HG02973 (cell line): ENCODE data around the gene UGGT2.

Source experiments
- ATAC-seq: cut with Tn5 transposase; IDR thresholded peaks from one replicate; pipeline ENCODE4 v1.9.1; 2021; ENCODE audit warnings: moderate library complexity; ENCODE audit not compliant: unreplicated experiment

The UGGT2 gene, protein sequence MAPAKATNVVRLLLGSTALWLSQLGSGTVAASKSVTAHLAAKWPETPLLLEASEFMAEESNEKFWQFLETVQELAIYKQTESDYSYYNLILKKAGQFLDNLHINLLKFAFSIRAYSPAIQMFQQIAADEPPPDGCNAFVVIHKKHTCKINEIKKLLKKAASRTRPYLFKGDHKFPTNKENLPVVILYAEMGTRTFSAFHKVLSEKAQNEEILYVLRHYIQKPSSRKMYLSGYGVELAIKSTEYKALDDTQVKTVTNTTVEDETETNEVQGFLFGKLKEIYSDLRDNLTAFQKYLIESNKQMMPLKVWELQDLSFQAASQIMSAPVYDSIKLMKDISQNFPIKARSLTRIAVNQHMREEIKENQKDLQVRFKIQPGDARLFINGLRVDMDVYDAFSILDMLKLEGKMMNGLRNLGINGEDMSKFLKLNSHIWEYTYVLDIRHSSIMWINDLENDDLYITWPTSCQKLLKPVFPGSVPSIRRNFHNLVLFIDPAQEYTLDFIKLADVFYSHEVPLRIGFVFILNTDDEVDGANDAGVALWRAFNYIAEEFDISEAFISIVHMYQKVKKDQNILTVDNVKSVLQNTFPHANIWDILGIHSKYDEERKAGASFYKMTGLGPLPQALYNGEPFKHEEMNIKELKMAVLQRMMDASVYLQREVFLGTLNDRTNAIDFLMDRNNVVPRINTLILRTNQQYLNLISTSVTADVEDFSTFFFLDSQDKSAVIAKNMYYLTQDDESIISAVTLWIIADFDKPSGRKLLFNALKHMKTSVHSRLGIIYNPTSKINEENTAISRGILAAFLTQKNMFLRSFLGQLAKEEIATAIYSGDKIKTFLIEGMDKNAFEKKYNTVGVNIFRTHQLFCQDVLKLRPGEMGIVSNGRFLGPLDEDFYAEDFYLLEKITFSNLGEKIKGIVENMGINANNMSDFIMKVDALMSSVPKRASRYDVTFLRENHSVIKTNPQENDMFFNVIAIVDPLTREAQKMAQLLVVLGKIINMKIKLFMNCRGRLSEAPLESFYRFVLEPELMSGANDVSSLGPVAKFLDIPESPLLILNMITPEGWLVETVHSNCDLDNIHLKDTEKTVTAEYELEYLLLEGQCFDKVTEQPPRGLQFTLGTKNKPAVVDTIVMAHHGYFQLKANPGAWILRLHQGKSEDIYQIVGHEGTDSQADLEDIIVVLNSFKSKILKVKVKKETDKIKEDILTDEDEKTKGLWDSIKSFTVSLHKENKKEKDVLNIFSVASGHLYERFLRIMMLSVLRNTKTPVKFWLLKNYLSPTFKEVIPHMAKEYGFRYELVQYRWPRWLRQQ (N-terminal part only)

GRCh38 chr13:96053003-96053703, at the start of gene UGGT2:
Gene UGGT2, minus strand, starts transcription at chr13:96053401. Its CDS starts 89 bp downstream, at chr13:96053312.
- peak; percentile 93 for ATAC-seq

- no peak for ATAC-seq
These were observed 47.4 kb upstream of the UGGT2 start for GRCh38 chr13:96100457-96101220.

- no peak for ATAC-seq
These were observed 40.2 kb upstream of the UGGT2 start for GRCh38 chr13:96093296-96094006.

GRCh38 chr13:96091164-96092117, 38.2 kb upstream of the UGGT2 start:
- ATAC-seq, result no peak

DNA sequence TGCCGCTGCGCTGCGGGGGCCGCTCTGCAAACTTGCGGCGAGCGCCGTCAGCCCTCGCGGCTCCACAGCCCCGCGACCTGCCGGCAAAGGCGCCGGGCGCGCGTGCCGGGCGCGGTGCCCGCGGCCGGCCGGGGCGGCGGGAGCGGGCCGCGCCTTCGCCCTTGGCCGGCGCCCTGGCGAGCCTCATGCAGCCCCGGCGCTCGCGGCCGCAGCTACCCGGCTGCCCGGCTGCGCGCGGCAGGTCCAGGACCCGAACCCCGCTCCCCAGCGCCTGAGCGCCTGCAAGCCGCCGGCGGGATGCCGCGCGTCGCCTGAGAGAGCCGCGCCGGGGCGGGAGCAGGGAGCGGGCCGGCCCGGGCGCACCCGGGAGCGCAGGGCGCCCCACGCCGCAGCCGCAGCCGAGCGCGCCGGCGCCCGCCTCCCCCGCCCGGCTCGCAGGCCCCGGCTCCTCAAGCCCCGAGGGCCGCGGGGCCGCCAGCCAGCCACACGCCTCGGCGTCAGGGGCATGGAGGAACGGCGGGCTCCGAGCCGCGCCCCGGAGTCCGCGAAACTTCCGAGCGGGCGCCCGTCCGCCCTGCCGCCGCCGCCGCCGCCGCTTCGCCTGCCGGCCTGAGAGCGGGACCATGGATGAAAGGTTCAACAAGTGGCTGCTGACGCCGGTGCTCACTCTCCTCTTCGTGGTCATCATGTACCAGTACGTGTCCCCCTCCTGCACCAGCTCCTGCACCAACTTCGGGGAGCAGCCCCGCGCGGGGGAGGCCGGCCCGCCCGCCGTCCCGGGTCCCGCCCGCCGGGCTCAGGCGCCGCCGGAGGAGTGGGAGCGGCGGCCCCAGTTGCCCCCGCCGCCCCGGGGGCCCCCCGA, 37.3 kb upstream of the UGGT2 start:
- ATAC-seq, result peak; percentile 40

DNA sequence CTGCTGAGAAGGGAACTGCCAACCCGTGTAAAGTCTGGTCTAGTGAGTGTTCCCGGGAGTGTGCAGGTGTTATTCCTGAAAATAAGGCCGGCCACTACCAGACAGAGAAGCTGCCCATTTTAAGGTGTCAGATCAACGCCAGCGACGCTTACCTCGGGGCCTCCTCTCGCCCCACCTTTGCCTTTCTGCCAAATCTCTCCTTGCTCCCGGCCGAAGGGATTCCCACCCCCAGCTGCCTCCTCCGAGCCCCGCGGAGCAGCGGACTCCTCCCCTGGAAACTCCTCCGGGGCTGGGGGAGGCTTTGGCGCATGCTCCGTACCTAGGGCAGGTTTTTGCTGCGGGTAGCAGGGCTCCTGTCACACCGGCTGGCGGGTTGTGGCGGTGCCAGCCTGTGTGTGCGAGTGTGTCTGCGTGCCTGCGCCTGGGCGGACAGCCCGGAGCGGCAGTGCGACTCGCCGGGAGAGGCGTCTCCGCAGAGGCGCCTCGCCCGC, 36.6 kb upstream of the UGGT2 start, which contains the start of gene HS6ST3:
Gene HS6ST3, plus strand, starts transcription at position 359 of the 491 bp plus-strand sequence.
- ATAC-seq, result peak; percentile 36

DNA sequence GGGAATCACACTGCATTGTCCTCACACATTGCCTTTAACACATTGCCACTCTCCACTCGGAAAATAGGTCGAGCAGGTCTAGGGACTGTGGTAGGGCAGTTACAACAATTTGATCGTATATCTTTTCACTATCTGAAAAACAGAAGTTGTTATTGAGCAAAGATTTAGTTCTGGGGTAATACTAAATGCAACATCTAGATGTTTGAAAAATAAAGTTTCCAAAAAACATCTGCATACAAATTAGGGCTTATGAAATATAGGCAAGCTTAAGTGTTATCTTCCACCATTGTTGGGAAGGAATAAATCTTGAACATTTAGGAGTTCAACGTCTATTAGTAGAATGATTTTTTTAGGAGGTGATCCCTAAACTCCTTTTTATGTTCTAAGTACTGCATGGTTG, 35.9 kb upstream of the UGGT2 start:
- no peak for ATAC-seq

GRCh38 chr13:96086736-96087135, 33.5 kb upstream of the UGGT2 start:
- no peak for ATAC-seq

- no peak for ATAC-seq
These were observed 29.4 kb upstream of the UGGT2 start for GRCh38 chr13:96082640-96083039.

DNA sequence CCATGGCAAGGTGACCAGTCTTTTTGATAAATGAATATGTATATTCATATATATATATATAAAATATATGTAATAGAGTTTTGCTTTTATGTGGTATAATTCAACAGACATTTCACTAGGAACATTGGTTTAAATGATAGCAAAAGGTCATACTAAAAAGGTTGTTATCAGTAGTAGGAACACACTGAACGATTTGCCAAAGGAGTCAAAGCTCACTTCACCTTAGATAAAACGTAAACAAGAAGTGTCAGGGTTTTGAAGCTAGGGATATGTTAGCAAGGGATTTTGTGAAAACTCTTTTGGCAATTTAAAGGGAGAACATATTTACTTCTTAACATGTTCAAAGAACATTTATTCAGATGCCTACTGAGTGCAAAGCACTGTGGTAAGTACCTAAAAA, 28.7 kb upstream of the UGGT2 start:
- no peak for ATAC-seq

DNA sequence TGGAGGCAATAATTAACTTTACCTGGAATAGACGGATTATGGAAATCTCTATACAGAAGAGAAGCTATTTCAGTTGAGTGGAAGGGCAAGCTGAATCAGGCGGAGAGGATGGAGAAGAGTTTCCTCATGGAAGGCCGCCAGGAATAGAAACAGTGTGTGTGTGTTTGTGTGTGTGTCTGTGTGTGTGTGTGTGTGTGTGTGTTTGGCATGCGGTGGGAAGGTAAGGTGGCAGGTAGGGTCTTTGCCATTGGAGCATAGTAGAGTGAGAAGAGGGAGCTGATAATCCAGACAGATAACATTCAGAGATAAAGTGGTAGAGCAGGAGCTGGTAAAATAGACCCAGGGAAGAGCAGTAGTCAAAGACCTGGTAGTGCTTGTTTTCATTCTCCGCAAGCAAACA, 27.5 kb upstream of the UGGT2 start:
- ATAC-seq, result no peak

- peak; percentile 46 for ATAC-seq
These were observed 22.8 kb upstream of the UGGT2 start for GRCh38 chr13:96075953-96076543.

- ATAC-seq, result no peak
These were observed 19.2 kb upstream of the UGGT2 start for GRCh38 chr13:96072392-96072791.

DNA sequence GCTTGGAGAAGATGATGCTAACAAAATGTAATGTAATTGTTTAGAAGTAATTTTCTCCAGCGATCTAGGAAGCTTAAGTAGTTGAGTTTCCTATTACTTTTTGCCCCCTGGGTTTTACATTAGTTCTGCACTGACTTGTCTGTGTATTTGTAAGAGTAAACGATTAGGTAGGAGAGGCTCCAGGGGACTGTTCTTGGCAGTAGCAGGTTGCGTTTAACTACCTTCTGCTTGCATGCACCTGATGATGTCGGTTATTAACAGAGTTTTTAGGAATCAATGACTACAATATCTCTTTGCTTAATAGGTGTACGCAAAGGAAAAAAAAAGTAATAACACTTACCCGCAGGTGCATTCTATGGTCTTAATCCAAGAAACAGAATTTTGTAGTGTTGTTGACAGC, 18.3 kb upstream of the UGGT2 start:
- no peak for ATAC-seq

GRCh38 chr13:96068729-96069128, 15.5 kb upstream of the UGGT2 start:
- ATAC-seq, result no peak

- ATAC-seq, result no peak
These were observed 12.6 kb upstream of the UGGT2 start for GRCh38 chr13:96065849-96066248.
